ENCODE measurements around the gene PPP1R13B. TPM values are rescaled to one million over a fixed set of nuclear protein-coding genes. Genes with fewer than 3 reads are reported as not detected.
A peak's percentile ranks its signal among the peaks of the same experiment; 100 is the strongest.
"Not testable (repeated sequence)": the region's sequence is repeated elsewhere in the genome, so short reads cannot be mapped to it uniquely, and the experiment has no call there.

The PPP1R13B gene
- total RNA-seq, 4 donors from 2014 or later, result 12.7 to 25.0 (median 20.6) TPM

DNA sequence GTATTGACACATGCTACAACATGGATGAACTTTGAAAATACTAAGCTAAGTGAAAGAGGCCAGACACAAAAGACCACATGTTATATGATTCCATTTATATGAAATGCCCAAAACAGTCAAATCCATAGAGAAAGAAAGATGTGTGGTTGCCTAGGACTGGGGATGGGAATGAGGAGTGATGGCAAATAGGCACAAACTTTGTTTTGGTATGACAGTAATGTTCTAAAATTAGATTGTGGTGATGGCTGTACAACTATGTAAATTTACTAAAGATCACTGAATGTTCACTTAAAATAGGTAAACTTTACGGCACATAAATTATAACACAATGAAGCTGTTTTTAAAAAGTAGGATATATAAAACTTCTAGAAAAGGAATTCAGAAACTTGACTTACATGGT lies 41.7 kb downstream of the PPP1R13B start:
- Histone ChIP-seq H3K9me3 (no peaks in the 10 kb centered on the region), H3K4me3 (no peak overlapping the region), H3K36me3 (no peaks in the 10 kb centered on the region), H3K27ac (no peak overlapping the region), H3K27me3 (no peaks in the 10 kb centered on the region), H3K4me1 (peaks cover 0 to 65% (median 18%) of the 10 kb centered on the region in 3 donors)
- TF ChIP-seq POLR2A (IDR thresholded peaks at IDR 0.05), result no peak
- TF ChIP-seq, protein P1, sequence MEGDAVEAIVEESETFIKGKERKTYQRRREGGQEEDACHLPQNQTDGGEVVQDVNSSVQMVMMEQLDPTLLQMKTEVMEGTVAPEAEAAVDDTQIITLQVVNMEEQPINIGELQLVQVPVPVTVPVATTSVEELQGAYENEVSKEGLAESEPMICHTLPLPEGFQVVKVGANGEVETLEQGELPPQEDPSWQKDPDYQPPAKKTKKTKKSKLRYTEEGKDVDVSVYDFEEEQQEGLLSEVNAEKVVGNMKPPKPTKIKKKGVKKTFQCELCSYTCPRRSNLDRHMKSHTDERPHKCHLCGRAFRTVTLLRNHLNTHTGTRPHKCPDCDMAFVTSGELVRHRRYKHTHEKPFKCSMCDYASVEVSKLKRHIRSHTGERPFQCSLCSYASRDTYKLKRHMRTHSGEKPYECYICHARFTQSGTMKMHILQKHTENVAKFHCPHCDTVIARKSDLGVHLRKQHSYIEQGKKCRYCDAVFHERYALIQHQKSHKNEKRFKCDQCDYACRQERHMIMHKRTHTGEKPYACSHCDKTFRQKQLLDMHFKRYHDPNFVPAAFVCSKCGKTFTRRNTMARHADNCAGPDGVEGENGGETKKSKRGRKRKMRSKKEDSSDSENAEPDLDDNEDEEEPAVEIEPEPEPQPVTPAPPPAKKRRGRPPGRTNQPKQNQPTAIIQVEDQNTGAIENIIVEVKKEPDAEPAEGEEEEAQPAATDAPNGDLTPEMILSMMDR (IDR thresholded peaks at IDR 0.05), result no peak
- DNase-seq, result no peak
- intact Hi-C loops (cut with DNase I), result loop anchor here (5.0 kb wide), 1 partner anchor 102 kb away; no protein-coding TSS in a partner anchor
- 88 to 91% methylated on average over 1 of the region's 1 CpG for WGBS, 2 donors

DNA sequence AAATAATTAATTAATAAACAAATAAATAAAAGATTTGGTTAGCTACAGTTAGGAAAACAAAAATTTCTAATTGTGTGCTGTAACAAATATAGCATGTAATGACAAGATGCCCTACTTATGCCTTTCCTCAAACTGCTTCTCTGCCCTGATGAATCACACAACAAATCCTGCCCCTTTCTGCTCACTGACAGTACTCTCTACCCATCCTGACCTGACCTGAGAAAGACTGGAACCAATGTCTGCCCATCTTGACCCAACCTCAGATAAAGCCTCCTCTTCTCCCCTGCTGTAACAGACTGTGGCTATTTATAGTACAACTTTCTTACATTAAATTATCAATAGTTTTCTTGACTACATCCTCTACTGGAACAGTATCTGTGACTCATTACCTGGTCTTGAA lies 43.7 kb downstream of the PPP1R13B start:
- H3K4me3 ChIP-seq, result no peak overlapping the region
- H3K9me3 ChIP-seq, result no peaks in the 10 kb centered on the region
- H3K27ac ChIP-seq, result peak overlapping the region in 3 of 4 donors; percentile 6 to 36 (median 35)
- intact Hi-C loops (cut with DNase I), result no loop called here
- H3K36me3 ChIP-seq, result no peaks in the 10 kb centered on the region
- DNase-seq, result no peak
- TF ChIP-seq POLR2A (IDR thresholded peaks at IDR 0.05), result no peak
- TF ChIP-seq, protein P1 (IDR thresholded peaks at IDR 0.05), result no peak
- H3K4me1 ChIP-seq, result peaks cover 0 to 62% (median 18%) of the 10 kb centered on the region in 3 donors
- no peaks in the 10 kb centered on the region for H3K27me3 ChIP-seq

DNA sequence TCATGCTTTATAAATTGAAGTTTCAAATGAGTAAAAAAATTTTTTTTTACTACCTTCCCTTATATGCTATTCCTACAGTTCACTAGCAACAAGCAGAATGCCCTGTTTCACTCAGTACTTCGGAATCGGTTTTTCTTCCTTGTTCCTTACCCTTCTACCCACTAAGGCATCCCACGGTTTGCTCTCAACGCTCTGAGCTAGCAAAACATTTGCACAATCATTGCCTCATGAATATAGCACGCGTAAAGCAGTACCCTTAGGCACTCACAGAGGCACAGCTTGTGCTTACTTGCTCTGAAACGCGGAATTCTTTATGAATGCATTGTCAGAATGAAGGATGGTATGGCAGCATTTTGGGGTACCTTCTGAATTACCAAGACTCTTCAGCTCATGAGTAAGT lies 45.0 kb downstream of the PPP1R13B start:
- TF ChIP-seq, protein P1 (IDR thresholded peaks at IDR 0.05), result no peak
- no peak for TF ChIP-seq POLR2A (IDR thresholded peaks at IDR 0.05)
- H3K4me1 ChIP-seq, result peaks cover 0 to 53% (median 14%) of the 10 kb centered on the region in 3 donors
- no peaks in the 10 kb centered on the region for H3K9me3 ChIP-seq
- peak overlapping the region in 3 of 4 donors; percentile 33 to 46 (median 41) for H3K27ac ChIP-seq
- intact Hi-C loops (cut with DNase I), result no loop called here
- no peaks in the 10 kb centered on the region for H3K27me3 ChIP-seq
- H3K4me3 ChIP-seq, result no peak overlapping the region
- no peak for DNase-seq
- peaks cover 0 to under 1% (median 0%) of the 10 kb centered on the region in 3 donors for H3K36me3 ChIP-seq
- whole genome bisulfite sequencing, 2 donors, result 28 to 61% methylated on average over 8 of the region's 8 CpGs

DNA sequence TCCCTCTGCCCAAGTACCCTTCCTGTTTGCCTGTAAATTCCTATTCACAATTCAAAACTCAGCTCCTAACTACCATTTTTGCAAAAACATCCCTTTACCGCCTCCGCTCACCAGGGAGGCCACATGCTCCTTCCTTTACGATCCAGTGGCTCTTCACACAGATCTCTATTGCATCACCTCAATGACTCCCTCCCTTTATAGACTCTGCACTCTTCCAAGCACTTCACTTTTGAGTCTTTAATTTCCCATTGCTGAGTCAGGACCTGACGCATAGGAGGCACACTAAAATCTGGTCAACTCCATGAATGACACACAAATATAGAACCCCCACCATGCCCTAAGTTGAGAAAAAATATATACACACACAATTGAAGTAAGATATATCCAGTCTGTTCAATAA lies 45.9 kb downstream of the PPP1R13B start:
- no peaks in the 10 kb centered on the region for H3K9me3 ChIP-seq
- peak overlapping the region in 3 of 4 donors; percentile 33 to 46 (median 41) for H3K27ac ChIP-seq
- 31 to 38% methylated on average over 4 of the region's 4 CpGs for WGBS, 2 donors
- H3K36me3 ChIP-seq, result peaks cover 0 to 9% (median 2%) of the 10 kb centered on the region in 3 donors
- no peak for DNase-seq
- H3K27me3 ChIP-seq, result no peaks in the 10 kb centered on the region
- H3K4me3 ChIP-seq, result no peak overlapping the region
- H3K4me1 ChIP-seq, result peaks cover 0 to 53% (median 14%) of the 10 kb centered on the region in 3 donors
- TF ChIP-seq, protein P1 (IDR thresholded peaks at IDR 0.05), result no peak
- TF ChIP-seq POLR2A (IDR thresholded peaks at IDR 0.05), result no peak
- intact Hi-C loops (cut with DNase I), result no loop called here

DNA sequence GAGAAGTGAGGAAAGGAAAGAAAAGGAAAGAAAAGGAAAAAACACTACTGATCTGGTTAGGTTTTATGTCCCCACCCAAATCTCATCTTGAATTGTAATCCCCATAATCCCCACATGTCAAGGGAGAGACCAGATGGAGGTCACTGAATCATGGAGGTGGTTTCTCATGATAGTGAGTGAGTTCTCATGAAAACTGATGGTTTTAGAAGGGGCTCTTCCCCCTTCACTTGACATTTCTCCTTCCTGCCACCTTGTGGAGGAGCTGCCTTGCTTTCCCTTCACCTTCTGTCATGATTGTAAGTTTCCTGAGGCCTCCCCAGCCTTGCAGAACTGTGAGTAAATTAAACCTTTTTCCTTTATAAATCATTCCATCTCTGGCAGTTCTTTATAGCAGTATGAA lies 54.2 kb downstream of the PPP1R13B start:
- H3K4me1 ChIP-seq; H3K27me3 ChIP-seq; intact Hi-C loops (cut with DNase I); DNase-seq; H3K9me3 ChIP-seq; H3K27ac ChIP-seq; H3K4me3 ChIP-seq: not testable (repeated sequence)
- peaks cover 0 to 73% (median 2%) of the 10 kb centered on the region in 3 donors for H3K36me3 ChIP-seq

DNA sequence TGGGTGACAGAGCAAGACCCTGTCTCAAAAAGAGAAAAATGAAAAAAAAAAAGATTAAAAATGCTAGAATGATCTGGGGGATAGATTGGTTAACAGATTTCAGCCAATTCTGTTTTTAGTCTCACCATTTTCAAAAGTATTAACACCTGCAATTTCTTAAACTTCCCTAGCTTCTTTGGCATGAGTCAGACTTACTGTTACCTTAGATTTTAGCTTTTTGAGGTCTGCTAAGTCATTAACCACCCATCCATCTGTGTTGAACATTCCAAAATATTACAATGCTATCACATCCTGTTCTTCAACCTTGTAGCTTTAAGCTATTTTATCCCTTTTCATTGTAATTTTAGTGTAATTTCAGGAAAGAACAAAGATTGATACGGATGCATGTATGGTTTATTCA lies 59.3 kb downstream of the PPP1R13B start:
- TF ChIP-seq, protein P1 (IDR thresholded peaks at IDR 0.05), result no peak
- no peak for TF ChIP-seq POLR2A (IDR thresholded peaks at IDR 0.05)
- no peaks in the 10 kb centered on the region for H3K9me3 ChIP-seq
- no peak overlapping the region for H3K27ac ChIP-seq
- intact Hi-C loops (cut with DNase I), result no loop called here
- peaks cover 0 to 78% (median 0%) of the 10 kb centered on the region in 3 donors for H3K36me3 ChIP-seq
- no peak for DNase-seq
- no peaks in the 10 kb centered on the region for H3K27me3 ChIP-seq
- H3K4me1 ChIP-seq, result no peaks in the 10 kb centered on the region
- H3K4me3 ChIP-seq, result no peak overlapping the region
- 55% methylated on average over 1 of the region's 1 CpG for WGBS, 2 donors

All from esophagus squamous epithelium (tissue), 5 donors.